T-helper 1 cell treated with Interleukin-12 subunit alpha and Interleukin-12 subunit beta and Interleukin-4 antibody, amounts not matched to agents 30 μg/mL and 1 μg/mL, for 36 hours (primary cell): ENCODE measurements around the gene DBP.

Experiments used
- H3K27ac Mint-ChIP-seq: one replicate; pipeline ENCODE4 v1.8.0; 2021; ENCODE audit warnings: mild to moderate bottlenecking, mixed read lengths
- H3K27me3 Mint-ChIP-seq: one replicate; pipeline ENCODE4 v1.8.0; 2021; ENCODE audit warnings: low read depth, mixed read lengths
- H3K36me3 Mint-ChIP-seq: one replicate; pipeline ENCODE4 v1.8.0; 2021; ENCODE audit warnings: low read depth, mixed read lengths
- H3K4me1 Mint-ChIP-seq: one replicate; pipeline ENCODE4 v1.8.0; 2021; ENCODE audit warnings: low read depth, mixed read lengths
- H3K4me3 Mint-ChIP-seq: one replicate; pipeline ENCODE4 v1.8.0; 2021; ENCODE audit warnings: mild to moderate bottlenecking, moderate library complexity, mixed read lengths
- H3K9me3 Mint-ChIP-seq: one replicate; pipeline ENCODE4 v1.8.0; 2021; ENCODE audit warnings: mixed read lengths

Gene DBP

DNA sequence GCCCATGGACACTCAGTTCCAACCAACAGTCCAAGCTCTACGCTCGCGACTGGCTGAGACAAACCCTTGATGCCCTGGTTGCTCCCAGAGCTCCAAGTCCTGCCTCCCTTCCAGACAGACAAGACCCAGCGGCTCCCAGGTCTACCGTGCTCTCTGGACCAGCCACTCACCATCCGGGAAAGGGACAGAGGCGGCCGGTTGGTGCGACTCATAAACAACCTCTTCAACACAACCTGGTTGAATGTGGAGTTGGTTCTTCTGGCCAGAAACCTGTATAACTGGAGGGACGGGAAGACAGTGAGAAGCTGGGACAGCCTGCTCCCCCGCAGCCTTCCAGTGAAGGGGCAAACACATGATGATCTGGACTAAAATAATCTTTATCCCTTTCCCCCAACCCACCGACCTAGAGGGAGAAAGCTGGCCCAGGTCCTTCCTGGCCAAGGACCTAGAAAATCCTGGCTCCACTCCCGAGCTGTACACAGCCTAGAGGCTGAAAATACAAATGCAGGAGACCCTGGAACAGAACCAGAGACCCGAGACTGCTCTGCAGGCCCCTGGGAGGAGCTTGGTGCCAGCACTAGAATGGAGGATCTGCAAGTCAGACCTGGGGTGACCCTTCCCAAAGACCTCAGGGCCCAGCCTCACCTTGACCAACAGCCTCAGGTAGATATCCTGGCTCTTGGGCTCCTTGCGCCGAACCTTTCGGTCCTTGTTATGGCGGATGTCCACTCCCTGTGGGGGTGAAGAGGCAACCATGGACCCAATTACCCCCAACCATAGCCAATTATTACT lies 19.8 kb downstream of the DBP start:
- Mint-ChIP-seq H3K4me1 (peaks cover 29% of the 10 kb centered on the region), H3K4me3 (peak overlapping the region; percentile 98), H3K27ac (peak overlapping the region; percentile 99), H3K36me3 (peaks cover 38% of the 10 kb centered on the region), H3K27me3 (no peaks in the 10 kb centered on the region), H3K9me3 (no peaks in the 10 kb centered on the region)

DNA sequence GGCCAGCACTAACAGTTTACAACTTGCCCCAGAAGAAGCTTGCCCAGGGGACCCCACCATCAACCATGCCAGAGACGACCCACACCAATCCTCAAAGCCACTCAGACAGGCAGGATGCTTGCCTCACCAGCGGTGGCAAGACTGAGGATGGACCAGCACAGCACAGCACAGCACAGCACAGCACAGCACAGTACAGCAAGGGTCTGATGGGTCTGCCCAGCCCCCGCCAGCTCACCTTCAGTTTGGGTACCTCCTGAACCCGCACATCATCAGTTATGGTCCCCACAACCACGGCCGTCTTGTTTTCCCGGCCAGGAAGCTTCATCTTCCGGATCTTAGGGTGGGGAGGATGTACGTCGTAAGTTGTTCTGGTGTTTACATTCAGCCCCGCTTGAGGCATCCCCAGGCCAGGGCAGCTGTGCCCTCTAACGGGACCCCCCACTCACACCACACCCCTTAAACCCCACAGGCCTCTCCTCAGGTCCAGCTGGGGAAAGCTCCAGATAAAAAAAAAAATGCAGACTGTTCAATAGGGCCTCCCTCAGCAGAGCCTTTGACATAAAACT lies 20.6 kb downstream of the DBP start:
- Mint-ChIP-seq H3K9me3 (no peaks in the 10 kb centered on the region), H3K4me1 (peaks cover 24% of the 10 kb centered on the region), H3K36me3 (peaks cover 34% of the 10 kb centered on the region), H3K4me3 (peak overlapping the region; percentile 98), H3K27me3 (no peaks in the 10 kb centered on the region), H3K27ac (no peak overlapping the region)

DNA sequence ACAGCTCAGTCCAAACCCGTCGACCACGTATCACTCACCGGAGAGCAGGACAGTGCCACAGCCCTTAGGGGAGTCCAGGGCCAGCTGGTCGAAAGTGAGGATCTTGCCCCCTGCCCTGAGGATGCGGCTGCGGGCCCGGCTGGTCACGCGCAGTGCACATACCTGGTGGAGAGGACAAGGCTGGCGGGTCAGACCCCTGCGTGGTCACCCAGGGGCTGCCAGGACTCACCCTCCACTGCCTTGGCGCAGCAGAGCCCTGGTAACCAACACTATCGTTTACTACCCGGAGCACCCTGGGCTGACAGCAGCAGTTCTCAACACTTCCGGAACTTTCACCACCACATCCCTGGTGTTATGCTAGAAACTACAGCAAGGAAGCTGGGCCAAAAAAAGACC lies 21.1 kb downstream of the DBP start:
- Mint-ChIP-seq H3K36me3 (peaks cover 31% of the 10 kb centered on the region), H3K27ac (no peak overlapping the region), H3K9me3 (no peaks in the 10 kb centered on the region), H3K27me3 (no peaks in the 10 kb centered on the region), H3K4me3 (peak overlapping the region; percentile 55), H3K4me1 (peaks cover 21% of the 10 kb centered on the region)

GRCh38 chr19:48615231-48616040 lies 21.7 kb downstream of the DBP start:
- Mint-ChIP-seq H3K36me3 (peaks cover 31% of the 10 kb centered on the region), H3K4me3 (no peak overlapping the region), H3K27me3 (no peaks in the 10 kb centered on the region), H3K27ac (no peak overlapping the region), H3K4me1 (peaks cover 21% of the 10 kb centered on the region), H3K9me3 (no peaks in the 10 kb centered on the region)

DNA sequence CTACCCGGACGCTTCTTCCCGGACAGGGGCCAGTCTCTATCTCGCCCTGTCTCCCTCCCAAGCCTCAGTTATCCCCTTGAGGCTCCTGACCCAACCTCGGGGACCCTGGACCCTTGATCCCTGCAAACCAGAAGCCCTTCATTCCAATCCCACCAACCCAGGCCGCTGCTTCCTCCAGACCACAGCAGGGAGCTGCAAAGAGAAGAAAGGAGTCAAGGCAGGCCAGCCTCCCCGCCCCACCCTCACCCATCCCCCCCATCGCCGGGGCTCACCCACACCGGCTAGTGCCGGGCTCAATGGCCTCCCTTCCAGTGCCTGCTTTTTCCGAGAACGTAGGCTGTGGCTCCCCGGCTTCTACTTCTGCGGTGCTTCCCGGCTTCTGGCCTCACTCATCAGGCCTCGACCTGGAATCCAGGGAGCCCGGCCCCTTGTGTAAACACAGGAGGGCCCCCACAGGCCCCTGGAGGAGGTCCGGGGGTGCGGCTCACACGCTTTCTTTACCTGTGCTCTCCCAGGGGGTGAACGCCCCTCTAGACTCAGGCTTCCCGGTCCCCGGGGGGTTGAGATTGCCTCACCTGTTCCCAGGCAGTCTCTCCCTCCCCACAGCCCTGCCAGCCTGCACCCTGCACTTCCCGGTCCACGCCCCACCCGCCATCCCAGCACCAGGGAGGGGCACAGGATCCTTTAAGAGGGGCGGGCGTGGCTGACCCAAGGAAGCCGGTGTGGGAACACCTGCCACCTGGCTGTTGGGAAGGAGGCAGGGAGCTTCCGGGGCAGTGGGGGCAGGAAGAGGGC lies 22.5 kb downstream of the DBP start, which contains the start of gene FAM83E:
FAM83E (minus strand) TSS at position 641 of the 795 bp plus-strand sequence. CDS start 1,704 bp downstream, outside the sequence.
- Mint-ChIP-seq H3K4me1 (peaks cover 14% of the 10 kb centered on the region), H3K4me3 (no peak within 1 kb of the TSS), H3K9me3 (no peaks in the 10 kb centered on the region), H3K36me3 (peaks cover 30% of the 10 kb centered on the region), H3K27ac (no peak within 1 kb of the TSS), H3K27me3 (no peaks in the 10 kb centered on the region)

DNA sequence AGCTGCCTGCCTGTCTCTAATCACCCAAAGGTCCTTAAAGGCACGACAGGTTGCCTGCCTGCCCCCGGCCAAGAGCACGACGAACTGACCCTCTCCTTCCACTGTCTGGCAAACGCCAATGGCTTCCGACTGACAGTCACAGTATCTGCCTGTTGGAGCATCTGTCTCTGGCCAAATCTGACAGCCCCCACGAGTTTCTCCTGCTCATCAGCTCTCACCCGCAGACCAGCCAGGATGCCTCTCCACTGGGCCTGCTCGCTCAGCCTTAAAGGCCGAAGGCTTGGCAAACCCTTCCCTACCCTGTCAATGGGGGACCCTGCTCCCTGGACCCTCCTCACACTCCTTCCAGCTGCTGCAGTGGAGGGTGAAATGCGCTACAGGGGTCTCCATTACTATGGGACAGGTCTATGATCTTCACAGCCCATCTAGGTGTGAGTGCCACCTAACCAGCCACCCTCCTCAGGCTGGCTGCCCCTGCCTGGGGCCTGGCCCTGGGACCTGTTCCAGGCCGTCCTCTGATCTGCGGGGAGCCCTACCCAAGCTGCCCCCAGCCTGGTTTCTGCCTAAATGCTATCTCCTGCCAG lies 23.2 kb downstream of the DBP start:
- Mint-ChIP-seq H3K4me1 (peaks cover 12% of the 10 kb centered on the region), H3K36me3 (peaks cover 27% of the 10 kb centered on the region), H3K27ac (no peak overlapping the region), H3K9me3 (no peaks in the 10 kb centered on the region), H3K27me3 (no peaks in the 10 kb centered on the region), H3K4me3 (no peak overlapping the region)

DNA sequence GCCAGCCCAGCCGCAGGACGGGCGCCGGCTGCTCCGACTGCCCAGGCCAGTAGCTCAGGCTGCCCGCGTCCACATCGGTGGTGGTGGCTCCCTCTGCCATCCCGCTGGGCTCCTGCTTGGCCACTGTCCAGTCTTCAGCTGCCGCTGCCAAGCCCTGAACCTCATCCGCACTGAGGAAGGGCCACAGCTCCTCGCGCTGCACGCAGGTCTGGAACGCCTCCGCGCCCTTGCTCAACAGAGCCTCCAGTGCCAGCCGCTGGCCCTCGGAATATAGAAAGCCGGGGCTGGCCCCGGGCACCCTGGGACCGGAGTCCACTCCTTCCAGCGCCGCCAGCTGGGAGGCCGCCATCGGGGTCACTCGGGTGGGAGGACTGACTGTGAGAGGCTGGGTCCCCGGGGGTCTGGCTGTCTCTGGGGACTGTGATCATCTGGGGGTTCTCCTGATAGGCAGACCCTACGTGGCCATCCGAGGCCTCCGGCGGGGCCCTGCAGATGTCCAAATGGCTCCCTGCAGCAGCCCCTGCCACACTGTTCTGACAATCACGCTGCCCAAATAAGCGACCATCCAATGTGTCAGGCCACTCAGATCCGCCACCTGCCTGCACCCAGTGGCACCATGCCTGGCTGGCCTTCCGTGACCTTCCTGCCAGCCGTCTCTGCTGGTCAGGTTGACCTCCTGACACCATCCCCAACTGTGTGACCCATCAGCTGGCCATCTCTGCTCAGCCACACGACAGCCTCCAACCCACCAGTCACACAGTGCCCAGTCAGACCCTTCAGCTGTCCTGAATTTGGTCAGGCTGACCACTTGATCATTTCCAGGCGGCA lies 23.9 kb downstream of the DBP start:
- no peak overlapping the region for H3K4me3 Mint-ChIP-seq
- H3K4me1 Mint-ChIP-seq, result peaks cover 11% of the 10 kb centered on the region
- no peak overlapping the region for H3K27ac Mint-ChIP-seq
- peaks cover 22% of the 10 kb centered on the region for H3K36me3 Mint-ChIP-seq
- no peaks in the 10 kb centered on the region for H3K27me3 Mint-ChIP-seq
- no peaks in the 10 kb centered on the region for H3K9me3 Mint-ChIP-seq

DNA sequence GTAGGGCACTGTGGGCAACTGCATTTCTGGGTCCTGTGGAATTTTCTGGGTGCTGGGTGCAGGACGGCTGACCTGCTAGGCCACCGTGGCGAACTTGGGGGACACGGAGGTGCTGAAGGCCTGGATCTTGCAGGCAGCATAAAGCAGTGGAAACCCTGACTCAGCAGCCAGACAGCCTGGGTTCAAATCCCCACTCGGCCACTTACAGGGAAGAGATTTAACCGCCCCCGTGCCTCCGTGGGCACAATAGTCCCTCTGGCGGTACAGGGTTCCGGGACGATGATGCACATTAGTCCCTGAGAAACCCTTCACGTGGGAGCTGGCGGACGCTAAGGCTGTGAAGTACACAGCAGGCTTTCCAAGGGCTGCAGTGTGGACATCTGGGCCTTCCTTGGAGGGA lies 25.3 kb downstream of the DBP start:
- H3K4me1 Mint-ChIP-seq, result peaks cover 7% of the 10 kb centered on the region
- H3K27me3 Mint-ChIP-seq, result no peaks in the 10 kb centered on the region
- no peaks in the 10 kb centered on the region for H3K9me3 Mint-ChIP-seq
- H3K36me3 Mint-ChIP-seq, result peaks cover 15% of the 10 kb centered on the region
- no peak overlapping the region for H3K27ac Mint-ChIP-seq
- H3K4me3 Mint-ChIP-seq, result no peak overlapping the region

DNA sequence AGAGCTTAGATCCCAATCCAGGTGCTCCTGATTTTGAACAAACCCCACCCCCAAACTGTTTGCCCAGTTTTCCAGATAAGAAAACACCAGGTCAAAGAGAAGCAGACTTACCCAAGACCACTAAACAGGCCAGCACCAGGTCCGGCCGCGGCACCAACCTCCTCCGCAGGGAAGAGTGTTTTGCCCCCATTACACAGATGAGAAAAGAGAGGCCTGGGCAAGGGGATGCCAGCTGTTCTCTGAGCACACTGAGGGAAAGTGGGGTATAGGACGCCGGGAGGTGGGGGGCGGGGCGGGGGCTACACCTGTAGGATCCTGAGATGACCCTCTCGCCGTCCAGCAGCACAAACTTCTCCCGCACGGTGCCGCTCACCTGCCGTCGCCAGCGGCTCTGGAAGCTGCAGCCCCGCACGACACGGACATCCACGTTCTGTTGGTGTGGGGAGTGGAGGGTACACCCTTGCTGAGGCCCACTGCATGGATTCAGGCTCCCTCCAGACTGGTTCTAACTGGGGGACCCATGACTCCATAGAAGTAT lies 27.5 kb downstream of the DBP start:
- peaks cover 2% of the 10 kb centered on the region for H3K4me1 Mint-ChIP-seq
- no peaks in the 10 kb centered on the region for H3K36me3 Mint-ChIP-seq
- H3K27me3 Mint-ChIP-seq, result no peaks in the 10 kb centered on the region
- no peaks in the 10 kb centered on the region for H3K9me3 Mint-ChIP-seq
- no peak overlapping the region for H3K27ac Mint-ChIP-seq
- no peak overlapping the region for H3K4me3 Mint-ChIP-seq

DNA sequence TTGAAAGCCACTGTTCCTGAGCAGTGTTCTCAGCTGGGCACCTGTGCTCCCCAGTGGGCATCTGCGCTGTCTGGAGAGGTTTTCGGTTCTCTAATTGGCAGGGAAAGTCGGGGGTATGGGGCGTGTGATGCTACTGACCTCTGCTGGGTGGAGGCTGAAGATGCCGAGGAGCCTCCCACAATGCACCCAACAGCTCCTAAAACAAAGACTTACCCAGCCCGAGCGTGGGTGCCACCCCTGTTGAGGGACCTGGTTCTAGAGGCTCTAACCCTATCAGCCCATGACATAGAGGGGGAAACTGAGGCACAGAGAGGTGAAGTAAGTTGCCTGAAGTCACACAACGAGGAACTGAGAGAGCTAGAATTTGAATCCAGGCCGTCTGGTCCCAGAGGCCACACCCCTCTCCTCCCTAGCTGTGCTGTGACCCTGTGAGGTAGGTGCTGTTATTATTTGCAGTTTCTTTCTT lies 28.3 kb downstream of the DBP start:
- Mint-ChIP-seq H3K27ac (peak overlapping the region; percentile 60), H3K4me1 (peaks cover 2% of the 10 kb centered on the region), H3K36me3 (no peaks in the 10 kb centered on the region), H3K27me3 (no peaks in the 10 kb centered on the region), H3K9me3 (no peaks in the 10 kb centered on the region), H3K4me3 (no peak overlapping the region)

DNA sequence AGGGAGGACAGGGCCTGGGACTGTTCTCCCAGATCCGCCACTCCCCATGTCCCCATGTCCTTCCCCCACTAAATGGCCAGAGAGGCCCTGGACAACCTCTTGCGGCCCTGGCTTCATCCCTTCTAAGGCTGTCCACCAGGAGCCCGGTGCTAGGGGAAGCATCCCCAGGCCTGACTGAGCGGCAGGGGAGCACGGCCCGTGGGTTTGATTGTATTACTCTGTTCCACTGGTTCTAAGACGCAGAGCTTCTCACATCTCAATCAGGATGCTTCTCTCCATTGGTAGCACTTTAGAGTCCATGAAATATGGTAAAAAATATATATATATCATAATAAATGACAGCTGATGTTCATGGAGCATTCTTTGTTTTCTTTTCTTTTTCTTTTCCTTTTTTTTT lies 29.8 kb downstream of the DBP start:
- Mint-ChIP-seq H3K27me3 (no peaks in the 10 kb centered on the region), H3K4me3 (no peak overlapping the region), H3K36me3 (no peaks in the 10 kb centered on the region), H3K27ac (no peak overlapping the region), H3K4me1 (peaks cover 2% of the 10 kb centered on the region), H3K9me3 (no peaks in the 10 kb centered on the region)

GRCh38 chr19:48606463-48607358 lies 30.5 kb downstream of the DBP start, which contains the start of gene SPACA4:
Gene SPACA4, plus strand, starts transcription at chr19:48606742. Its CDS starts 237 bp downstream, at chr19:48606979.
- Mint-ChIP-seq H3K27ac (no peak within 1 kb of the TSS), H3K36me3 (no peaks in the 10 kb centered on the region), H3K27me3 (no peaks in the 10 kb centered on the region), H3K4me3 (no peak within 1 kb of the TSS), H3K4me1 (peaks cover 2% of the 10 kb centered on the region), H3K9me3 (no peaks in the 10 kb centered on the region)
